HG03460 (cell line): ENCODE measurements around the gene COL4A4.
A peak's percentile ranks its signal among the peaks of the same experiment; 100 is the strongest.

Experiments used
- ATAC-seq: cut with Tn5 transposase; IDR thresholded peaks from one replicate; pipeline ENCODE4 v1.9.1; 2021; ENCODE audit not compliant: unreplicated experiment

The COL4A4 gene

DNA sequence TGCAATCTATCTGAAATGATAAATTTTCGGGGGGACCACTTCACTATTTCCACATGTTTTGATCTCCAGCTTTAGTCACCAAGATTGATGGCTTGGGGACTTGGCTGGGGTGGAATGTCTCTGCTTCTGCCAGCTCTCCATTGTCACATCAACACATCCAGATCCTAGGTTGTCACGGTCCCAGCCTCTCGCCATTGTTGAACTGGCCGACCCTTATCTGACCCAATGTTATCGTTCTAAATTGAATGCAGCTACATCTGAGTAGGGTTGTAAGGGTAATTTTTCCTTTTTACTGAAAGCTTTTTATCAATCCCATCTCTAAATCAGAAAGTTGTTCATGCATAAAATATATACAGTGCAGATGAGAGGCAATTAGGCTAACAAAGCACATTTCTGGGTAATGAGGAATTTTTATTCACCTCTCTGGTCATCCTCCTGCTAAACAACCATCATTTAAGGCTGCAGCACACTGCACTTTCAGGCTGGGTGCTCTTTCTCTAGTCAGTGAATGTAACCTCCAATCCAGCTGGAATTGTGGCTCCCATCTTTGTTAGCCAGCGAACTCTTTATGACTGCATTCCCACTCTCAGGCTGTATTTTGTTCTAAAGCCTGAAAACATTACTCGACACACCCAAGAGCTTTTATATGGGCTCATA is 128.2 kb downstream of the COL4A4 start:
- ATAC-seq = no peak

DNA sequence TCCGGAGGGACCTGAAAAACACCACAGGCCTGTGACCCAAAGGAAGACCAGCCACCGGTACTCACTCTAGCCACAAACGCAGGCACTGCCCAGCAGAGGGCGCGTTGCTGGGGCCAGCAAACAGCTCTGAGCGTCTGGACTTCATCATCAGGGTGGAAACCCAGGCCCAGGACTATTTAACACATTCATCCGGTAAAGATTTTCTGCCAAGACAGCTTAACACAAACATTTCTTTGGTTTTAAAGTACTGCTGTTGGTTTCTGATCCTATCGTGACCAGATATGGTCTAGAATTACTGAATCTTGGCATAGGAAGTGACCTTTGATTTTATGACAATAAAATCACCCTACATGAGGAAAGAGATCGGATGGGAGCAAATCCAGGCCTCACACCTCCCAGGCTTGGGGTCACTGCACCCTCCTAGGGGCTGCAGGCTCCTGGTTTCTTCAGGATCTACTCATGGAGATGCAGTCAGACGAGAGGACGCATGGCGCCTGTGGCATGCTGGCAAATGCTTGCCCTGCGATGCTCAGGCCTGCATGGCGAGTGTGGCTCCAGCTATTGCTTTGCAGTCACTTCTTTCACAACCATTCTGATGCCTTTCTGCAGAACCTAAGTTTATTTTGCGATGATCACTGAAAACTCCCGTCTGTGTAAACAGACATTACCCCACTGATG is 130.4 kb downstream of the COL4A4 start:
- no peak for ATAC-seq

DNA sequence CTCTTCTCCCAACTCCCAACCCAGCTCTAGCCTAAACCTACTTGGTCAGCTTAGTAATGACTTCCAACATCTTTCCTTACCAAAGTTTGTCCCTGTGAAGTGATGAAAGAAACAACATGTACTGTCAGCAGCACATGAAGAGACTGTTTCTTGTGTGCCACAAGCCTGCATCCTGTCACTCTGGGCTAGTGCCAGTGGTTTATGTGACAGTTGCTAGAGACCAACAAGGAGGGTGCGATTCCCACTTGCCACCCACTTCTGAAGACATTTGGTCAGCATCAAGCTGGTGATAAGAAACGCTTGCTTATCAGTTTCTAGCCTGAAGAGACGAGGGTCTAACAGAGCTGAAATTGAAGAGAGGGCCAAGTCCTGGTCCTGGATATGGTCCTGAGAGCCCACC is 132.6 kb downstream of the COL4A4 start:
- ATAC-seq = no peak

DNA sequence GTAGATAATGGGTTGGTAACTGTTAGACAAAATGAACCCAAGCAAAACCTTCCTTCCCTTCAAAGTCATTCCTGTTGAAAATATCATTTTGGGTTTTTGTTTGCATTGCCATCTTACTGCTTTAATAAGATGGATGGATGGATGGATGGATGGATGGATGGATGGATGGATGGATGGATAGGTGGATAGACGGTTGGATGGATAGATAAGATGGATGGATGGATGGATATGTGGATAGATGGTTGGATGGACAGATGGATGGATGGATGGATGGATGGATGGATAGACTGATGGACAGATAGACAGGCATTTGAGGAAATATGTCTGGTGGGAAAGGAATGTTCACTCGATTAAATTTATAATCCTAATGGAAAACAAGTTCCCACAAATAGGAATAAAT is 133.2 kb downstream of the COL4A4 start:
- no peak for ATAC-seq

DNA sequence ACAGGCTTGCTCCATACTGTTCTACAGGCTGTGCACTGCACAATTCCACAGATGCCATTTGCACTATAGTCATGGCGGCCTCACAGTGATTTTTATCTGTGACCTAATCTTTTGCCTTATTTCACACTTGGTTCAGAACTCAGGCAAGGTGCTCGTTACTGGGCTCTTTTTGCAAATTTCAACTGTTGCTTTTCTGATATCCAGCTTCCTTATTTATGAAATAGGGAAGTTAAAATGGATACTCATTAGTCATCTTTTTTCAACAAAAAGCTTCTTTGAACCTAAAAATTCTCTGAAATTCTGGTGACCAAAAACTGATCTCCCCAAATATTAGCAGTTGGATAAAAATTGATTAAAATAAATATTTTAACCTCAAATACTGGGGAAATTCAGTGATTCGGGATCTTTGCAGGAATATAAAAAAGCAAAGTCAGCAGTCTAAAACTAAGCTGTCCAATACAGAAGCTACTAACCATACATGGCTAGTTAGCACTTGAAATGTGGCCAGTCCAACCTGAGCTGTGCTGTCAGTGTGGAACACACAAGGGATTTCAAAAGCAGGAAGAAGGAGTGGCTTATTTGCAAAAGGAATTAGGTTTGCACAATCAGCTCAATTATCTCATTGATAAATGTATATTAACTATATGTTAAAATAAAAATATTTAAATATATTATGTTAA is 134.4 kb downstream of the COL4A4 start:
- no peak for ATAC-seq

DNA sequence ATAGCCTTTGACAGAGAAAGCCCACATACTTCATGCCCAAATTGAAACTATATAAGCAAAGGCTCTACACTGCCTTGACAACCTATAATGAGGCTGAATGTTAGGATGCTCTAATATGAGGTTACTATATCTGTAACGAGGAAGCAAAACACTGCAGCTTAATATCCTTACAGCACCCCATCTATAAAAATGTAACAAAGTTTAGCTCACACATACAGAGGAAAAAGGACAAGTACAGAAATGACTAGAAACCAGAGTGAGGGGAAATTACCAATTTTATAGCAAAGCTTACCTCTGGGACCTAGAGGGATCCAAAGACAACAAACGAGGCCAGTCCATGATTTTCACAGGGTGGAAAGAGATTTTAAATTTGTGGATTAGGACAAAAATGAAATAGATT is 138.5 kb downstream of the COL4A4 start:
- peak; percentile 54 for ATAC-seq

DNA sequence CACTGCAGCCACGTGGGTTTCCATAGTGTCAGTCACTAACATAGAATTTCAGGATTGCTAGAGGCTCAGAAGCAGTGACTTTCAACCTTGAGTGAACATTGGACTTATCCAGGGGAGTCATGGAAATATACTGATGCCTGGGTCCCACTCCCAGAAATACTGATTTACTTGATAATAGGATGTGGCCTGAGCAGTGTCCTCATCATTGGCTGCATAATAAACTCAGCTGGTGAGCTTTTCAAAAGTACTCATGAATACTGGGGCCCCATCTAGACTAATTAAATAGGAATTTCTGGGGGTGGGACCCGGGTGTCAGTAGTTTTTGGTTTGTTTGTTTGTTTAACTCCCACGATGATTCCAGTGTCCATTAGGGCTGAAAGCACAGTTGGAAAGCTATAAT is 141.4 kb downstream of the COL4A4 start:
- no peak for ATAC-seq

DNA sequence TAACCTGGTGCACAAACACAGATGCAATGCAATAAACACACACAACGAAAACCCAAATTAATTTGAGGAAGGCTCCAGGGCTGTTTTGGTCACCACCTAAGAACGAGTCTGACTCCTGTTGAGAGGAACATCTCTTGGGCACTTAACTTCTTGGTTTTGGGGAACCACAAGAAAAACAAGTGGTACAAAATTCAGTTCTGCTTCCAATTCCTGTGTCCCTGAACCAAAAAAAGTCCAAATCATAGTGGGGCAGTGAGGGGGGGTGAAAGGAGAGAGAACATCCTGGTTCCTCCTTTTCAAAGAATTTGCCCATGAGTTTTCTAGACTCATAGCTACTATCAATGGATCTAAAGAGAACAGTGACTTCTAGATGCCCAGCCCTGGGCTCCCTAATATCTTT is 143.6 kb downstream of the COL4A4 start:
- no peak for ATAC-seq

DNA sequence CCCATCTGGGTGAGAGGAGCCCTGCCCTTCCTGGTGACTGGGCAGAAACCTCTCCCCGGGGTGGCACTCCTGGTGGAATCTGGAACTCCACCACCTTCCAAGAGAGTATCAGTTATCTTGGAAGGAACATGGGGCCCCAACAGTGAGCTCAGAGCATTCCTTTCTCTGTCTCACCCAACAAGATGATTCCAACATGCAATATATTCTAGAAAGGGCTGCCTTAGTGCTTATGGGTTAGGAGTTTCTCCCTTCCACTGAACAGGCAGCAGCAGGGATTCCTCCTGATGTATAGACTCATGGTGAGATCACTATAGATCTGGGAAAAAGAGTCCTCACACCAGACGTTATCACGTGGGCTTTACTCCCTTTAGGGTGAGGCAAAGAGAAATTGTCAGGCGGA is 147.1 kb downstream of the COL4A4 start:
- no peak for ATAC-seq

DNA sequence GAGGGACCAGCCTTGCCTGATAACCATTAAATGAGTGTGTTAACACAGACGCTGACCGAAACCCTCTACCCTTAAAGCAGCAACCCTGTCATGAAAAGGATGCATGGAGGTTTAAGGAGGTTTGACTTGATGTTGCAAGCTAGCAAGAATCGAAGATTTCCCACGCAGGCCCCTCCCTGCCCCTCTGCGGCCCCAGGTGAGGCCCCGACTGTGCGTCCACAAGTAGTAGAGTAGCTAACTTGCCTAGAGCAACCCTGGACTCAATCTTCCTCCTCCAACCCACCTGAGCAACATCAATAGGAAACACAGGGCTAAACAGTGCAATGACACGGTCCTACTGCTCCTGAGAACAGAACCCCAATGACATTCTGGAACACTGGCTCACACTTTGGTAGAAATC is 150.1 kb downstream of the COL4A4 start:
- no peak for ATAC-seq

DNA sequence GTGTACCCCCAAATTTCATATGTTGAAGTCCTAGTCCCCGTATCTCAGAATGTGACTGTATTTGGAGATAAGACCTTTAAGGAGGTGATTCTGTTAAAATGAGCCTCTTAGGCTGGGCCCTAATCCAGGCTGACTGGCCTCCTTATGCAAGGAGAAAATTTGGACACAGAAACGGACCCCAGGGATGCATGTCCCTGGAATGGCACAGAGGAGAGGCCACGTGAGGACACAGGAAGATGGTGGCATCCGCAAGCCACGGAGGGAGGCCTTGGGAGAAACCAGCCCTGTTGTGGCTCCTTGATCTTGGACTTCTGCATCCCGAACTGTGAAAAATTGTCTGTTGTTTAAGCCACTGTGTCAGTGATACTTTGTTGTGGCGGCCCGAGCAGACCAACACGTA is 150.7 kb downstream of the COL4A4 start:
- ATAC-seq = no peak

DNA sequence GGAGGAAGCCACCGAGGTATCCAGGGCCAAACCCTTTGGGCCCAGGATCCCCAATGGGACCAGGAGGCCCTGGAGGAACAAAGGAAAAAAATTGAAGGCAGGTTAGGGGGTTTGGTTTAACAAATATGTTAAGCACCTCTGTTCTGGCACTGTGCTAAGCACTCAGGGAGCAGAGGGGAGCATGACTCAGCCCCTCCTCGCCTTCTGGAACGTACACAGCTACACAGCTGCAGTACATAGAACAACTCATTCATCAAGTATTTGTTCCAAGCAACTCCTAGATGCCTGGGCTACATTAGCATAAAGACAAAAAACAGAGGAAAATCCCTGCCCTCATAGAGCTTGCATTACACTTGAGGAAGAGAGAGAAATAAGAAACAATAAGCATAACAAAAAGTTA is 153.6 kb downstream of the COL4A4 start:
- no peak for ATAC-seq

DNA sequence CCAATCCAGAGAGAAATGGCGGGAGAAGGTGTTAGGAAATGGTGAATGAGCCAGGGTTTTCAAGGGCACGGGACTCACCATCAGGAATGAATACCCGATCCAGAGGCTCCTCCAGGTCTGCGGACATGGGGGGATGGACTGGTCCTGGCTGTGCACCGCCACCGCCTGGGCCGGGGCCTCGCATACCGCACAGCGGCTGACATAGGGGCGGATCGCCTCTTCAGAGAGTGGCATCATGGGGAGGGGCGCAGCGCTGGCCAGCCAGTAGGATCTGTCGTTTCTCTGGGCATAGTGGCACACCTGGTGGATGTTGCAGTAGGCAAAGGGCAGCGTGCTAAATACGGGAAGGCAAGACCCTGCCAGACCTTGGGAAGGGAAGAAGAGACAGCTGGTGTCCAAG is 156.1 kb downstream of the COL4A4 start:
- ATAC-seq = no peak

DNA sequence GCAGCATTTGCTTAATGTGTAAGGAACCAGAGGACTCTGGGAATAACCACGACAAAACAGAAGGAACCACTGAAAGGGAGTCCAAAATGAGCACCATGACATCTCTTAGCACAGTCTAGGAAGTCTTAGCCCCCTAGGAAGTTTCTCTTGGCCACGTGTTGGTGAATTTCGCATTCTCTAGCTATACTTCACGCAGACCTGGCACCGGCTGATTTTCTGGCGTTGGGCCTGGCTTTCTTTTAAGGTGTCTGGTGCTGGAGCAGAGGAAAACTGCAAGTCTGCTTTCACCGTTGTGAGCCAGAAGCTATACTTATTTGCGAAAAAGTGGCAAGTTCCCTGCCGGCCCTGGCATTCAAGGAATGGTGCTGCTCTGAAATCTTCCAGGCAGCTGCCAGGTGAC is 156.9 kb downstream of the COL4A4 start:
- ATAC-seq = no peak

DNA sequence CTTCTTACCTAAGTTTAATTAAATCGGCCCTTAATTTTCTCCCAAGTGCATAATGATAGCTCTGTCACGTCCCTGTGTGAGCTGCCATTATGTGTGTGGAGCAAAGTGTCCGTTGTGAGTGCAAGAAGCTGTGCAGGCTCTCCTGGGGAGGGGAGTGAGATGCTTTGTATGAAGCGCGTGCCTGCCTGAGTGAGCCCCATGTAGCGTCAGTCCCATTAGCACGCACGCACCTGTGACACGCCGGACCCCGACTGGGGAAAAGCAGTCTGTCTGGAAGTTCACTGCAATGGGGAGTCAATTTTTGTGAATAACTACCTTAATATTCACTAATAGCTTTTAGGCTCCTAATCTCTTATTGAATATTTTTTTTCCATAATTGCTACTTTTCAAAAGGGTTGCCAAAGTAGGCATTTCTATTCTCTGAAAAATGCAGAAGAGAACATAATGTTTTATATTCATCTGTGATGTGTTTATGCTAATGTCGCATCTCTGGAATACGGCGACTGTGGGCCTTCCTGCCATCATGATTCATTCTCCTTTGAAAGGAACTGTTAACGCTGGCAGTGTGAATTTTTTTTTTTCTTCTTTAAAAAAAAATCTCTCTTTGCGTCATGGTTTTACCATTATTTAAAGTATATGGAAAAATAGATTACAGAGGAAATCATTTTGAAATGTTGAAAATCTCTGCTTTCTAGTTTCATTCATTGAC is 157.7 kb downstream of the COL4A4 start:
- no peak for ATAC-seq

DNA sequence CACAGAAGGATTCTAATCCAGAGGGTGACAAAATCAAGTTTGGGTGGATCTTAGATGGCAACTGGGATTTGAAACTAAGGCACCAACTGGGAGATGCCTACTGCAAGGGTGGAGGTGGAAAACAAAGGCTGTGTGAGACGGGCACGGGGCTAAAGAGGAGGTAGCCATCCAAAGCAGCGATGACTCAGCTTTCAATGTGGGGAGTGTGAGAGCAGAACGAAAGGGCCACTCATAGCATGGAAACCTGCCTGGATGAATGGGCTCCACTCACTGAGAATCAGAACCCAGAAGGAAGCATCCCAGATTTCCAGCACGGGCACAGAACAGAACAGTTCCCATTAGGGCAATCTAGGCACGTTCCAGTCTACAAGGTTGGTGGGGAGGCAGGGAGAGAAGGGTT is 159.5 kb downstream of the COL4A4 start:
- ATAC-seq = no peak

DNA sequence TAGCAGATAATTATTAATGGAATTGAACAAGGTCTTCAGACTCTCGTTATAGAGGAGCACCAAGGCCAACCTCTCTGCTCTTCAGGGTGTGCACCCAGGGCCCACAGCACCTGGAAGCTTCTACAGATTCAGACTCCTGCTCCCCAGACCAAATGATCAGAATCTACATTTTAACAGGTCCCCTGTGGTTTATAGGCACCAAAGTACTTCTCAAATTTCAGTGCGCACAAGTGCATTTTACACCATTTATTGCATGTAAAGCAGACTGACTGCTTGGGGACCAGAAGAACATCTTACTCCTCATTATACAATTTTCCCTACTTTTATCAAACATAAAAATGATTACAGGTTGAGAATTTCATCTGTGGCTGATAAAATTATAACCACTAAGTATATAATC is 163.9 kb downstream of the COL4A4 start:
- ATAC-seq = no peak

DNA sequence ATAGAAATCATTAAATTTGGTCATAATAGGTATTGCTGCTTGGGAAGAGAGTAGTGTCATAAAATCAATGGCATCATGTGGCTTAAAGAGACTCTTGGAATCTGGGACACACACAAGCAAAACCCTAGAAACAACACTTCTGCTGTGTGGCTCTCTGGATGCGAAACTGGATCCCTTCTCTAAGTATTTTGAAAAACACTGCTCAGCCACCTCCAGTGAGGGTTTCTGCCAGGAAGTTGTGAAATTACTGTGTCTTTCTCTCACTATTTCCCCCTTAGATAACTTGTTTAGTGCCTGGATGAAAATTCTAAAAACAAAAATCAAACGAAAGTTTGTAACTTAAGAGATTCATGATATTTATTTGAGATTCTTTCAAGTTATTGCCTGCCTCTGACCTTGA is 164.3 kb downstream of the COL4A4 start:
- no peak for ATAC-seq

DNA sequence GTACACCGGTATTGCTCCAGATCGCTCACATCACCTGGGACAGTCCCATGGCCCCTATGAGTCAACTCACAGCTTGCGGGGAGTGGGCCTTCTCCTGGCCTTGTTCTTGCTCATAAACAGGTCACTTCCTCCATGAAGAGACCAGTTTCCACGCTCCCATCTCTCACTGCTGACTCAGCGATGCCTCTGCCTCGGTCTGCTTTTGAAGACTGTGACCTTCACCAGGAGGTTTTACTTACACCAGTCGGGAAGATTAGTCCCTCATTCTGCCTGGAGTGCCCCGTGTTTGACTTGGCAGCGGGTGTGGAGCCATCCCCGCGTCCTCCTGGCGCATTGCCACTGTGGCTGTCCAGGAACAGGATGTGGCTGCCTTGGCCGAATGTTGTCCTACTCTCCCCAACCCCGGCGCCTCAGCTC is 168.4 kb downstream of the COL4A4 start:
- ATAC-seq = no peak

DNA sequence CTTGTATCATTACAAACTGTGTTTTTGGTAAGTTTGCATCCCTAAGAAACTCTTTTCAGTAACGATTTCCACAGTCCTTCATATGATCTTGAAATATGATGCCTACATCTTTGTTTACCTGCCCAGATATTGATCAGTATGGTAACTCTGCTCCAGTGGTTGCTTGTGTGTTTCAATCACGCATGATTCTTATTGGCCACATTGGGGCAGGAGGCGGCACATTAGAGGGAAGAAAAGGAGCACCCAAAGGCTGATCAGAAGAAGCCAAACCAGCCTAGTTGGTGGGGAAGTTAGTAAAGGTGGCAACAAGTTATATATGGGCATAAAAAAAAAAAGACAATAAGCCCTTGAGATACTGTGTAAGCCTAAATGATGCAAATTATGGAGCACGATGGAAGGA is 169.2 kb downstream of the COL4A4 start:
- no peak for ATAC-seq

DNA sequence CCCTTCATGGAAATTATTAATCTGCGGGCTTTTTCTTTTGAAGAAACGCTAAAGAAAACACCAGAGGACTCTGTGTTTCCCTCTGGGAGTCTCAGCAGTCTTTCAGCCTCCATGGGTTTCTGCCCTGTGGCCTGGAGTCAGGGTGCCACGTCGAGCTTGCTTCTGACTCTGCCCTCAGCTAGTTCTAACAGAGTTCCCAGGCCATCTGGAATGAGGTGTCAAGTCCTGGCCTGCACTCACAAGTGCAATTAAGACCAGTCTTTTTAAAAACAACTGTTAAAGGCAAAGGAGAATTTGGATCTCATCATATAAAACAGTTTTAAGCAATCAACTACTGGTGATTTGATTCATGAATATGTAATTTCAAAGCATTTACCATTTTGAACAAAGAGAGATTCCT is 170.8 kb downstream of the COL4A4 start:
- no peak for ATAC-seq

DNA sequence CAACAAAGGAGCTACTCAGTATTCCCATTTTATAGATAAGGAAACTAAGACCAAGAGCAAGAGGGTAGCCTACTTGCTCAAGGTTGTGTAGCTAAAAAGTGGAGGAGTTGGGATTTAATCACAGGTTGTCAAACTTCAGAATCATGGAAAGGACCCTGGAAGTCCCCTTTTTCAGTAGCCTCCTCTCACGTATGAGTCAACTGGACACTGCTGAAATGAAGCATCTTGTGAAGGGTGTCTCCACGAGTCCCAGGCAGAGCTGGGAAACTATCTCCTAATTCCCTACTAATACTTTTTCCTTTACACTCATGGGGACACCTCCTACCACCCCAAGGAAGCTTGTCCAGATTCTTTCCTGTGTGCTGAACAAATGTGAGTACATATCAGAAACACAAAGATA is 172.3 kb downstream of the COL4A4 start:
- ATAC-seq = no peak
